Nephron (organoid): ENCODE measurements around the gene RAX2.

ENCODE experiments used
- H3K27ac Mint-ChIP-seq, 3 experiments: 2 replicates each; pipeline ENCODE4 v1.8.0; 2020; ENCODE audit warnings: mixed read lengths in 3 of 3, mild to moderate bottlenecking in 2 of 3, moderate library complexity in 1 of 3
- H3K27me3 Mint-ChIP-seq: 2 replicates; pipeline ENCODE4 v1.8.0; 2021; ENCODE audit warnings: low read depth, mild to moderate bottlenecking, moderate library complexity, mixed read lengths
- H3K36me3 Mint-ChIP-seq: 2 replicates; pipeline ENCODE4 v1.8.0; 2020; ENCODE audit warnings: low read depth, mixed read lengths
- H3K4me1 Mint-ChIP-seq: 2 replicates; pipeline ENCODE4 v1.8.0; 2020; ENCODE audit warnings: mixed read lengths
- H3K4me3 Mint-ChIP-seq, 3 experiments: 2 replicates each; pipeline ENCODE4 v1.8.0; 2020; ENCODE audit warnings: mild to moderate bottlenecking in 3 of 3, mixed read lengths in 3 of 3, moderate library complexity in 2 of 3
- H3K9me3 Mint-ChIP-seq: 2 replicates; pipeline ENCODE4 v1.8.0; 2020; ENCODE audit warnings: mixed read lengths
- TF ChIP-seq, protein P1 (sequence below), 3 experiments: fragments of 200-600 bp; sonication (generic); IDR thresholded peaks; one replicate each; pipeline ENCODE4 v1.5.0; 2021; ENCODE audit warnings: antibody characterized with exemption in 3 of 3; ENCODE audit not compliant: unreplicated experiment in 3 of 3

RAX2 gene

DNA sequence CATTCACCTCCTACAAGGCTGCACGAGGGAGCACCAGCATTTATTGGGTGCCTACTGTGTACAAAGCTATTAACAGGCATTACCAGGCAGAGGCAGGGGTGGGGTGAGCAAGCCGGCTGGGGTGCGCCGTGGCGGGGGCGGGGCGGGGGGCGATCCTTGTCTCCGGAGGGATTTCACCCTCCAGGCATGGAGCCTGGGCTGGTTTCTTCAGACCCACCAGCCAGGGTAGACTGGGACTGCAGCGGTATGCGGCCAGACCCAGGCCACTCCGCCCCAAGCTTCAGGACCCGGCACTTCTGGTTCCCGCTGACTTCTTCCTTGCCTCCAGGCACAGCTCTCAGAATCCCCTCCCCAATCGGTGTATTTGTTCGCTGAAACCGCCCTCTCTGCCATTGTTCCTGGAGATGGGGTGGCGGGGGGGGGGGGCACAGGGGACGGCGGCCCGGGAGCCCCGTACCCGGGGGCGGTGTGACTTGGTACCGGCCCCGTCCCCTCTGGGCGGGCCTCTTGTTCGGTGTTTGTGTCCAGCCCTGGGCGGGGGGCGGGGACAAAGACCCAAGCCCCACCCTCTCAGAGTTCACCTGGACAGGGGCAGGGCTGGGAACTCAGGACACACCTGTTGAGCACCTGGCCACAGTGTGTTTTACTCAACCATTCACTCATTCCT is 49.5 kb downstream of the RAX2 start:
- no peaks in the 10 kb centered on the region for H3K36me3 Mint-ChIP-seq
- no peak overlapping the region for H3K27ac Mint-ChIP-seq
- H3K27me3 Mint-ChIP-seq: peaks cover 75% of the 10 kb centered on the region
- no peaks in the 10 kb centered on the region for H3K4me1 Mint-ChIP-seq
- H3K4me3 Mint-ChIP-seq: peak overlapping the region in 2 of 3 experiments; percentile 36 to 70
- H3K9me3 Mint-ChIP-seq: no peaks in the 10 kb centered on the region
- TF ChIP-seq, protein P1, sequence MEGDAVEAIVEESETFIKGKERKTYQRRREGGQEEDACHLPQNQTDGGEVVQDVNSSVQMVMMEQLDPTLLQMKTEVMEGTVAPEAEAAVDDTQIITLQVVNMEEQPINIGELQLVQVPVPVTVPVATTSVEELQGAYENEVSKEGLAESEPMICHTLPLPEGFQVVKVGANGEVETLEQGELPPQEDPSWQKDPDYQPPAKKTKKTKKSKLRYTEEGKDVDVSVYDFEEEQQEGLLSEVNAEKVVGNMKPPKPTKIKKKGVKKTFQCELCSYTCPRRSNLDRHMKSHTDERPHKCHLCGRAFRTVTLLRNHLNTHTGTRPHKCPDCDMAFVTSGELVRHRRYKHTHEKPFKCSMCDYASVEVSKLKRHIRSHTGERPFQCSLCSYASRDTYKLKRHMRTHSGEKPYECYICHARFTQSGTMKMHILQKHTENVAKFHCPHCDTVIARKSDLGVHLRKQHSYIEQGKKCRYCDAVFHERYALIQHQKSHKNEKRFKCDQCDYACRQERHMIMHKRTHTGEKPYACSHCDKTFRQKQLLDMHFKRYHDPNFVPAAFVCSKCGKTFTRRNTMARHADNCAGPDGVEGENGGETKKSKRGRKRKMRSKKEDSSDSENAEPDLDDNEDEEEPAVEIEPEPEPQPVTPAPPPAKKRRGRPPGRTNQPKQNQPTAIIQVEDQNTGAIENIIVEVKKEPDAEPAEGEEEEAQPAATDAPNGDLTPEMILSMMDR (IDR thresholded peaks at IDR 0.05; ENCODE audit: unreplicated experiment in 3 of 3): no peak

- H3K4me1 Mint-ChIP-seq: no peaks in the 10 kb centered on the region
- H3K4me3 Mint-ChIP-seq: peak overlapping the region; percentile 29 to 70 (median 36)
- TF ChIP-seq, protein P1 (IDR thresholded peaks at IDR 0.05; ENCODE audit: unreplicated experiment in 3 of 3): no peak
- peaks cover 75% of the 10 kb centered on the region for H3K27me3 Mint-ChIP-seq
- no peak overlapping the region for H3K27ac Mint-ChIP-seq
- no peaks in the 10 kb centered on the region for H3K9me3 Mint-ChIP-seq
- H3K36me3 Mint-ChIP-seq: no peaks in the 10 kb centered on the region
Observed at GRCh38 chr19:3721887-3722442, 50.1 kb downstream of the RAX2 start.

GRCh38 chr19:3721131-3721886 is 50.7 kb downstream of the RAX2 start:
- peaks cover 75% of the 10 kb centered on the region for H3K27me3 Mint-ChIP-seq
- peak overlapping the region in 2 of 3 experiments; percentile 70 to 71 for H3K4me3 Mint-ChIP-seq
- H3K36me3 Mint-ChIP-seq: no peaks in the 10 kb centered on the region
- H3K9me3 Mint-ChIP-seq: no peaks in the 10 kb centered on the region
- no peak overlapping the region for H3K27ac Mint-ChIP-seq
- TF ChIP-seq, protein P1 (IDR thresholded peaks at IDR 0.05; ENCODE audit: unreplicated experiment in 3 of 3): no peak
- no peaks in the 10 kb centered on the region for H3K4me1 Mint-ChIP-seq

- Mint-ChIP-seq H3K9me3 (no peaks in the 10 kb centered on the region), H3K4me1 (no peaks in the 10 kb centered on the region)
Observed at GRCh38 chr19:3720349-3720917, 51.6 kb downstream of the RAX2 start.

DNA sequence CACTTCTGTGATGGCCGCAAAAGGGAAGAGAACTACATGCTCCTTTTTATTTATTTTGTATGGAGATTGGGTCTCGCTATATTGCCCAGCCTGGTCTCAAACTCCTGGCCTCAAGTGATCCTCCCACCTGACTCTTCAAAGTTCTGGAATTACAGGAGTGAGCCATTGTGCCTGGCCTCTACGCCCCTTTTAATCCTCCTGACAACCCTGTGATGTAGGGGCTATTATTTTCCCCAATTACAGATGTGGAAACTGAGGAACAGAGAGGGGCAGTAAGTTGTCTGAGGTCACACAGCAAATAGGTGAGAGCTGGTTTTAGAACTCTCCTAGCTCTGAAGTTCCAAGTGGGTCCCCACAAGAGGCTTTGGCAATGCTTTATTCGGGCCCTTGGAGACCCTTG is 52.2 kb downstream of the RAX2 start:
- Mint-ChIP-seq H3K27me3 (peaks cover 62% of the 10 kb centered on the region), H3K27ac (no peak overlapping the region), H3K9me3 (no peaks in the 10 kb centered on the region), H3K4me3 (no peak overlapping the region), H3K36me3 (no peaks in the 10 kb centered on the region), H3K4me1 (no peaks in the 10 kb centered on the region)
- TF ChIP-seq, protein P1 (IDR thresholded peaks at IDR 0.05; ENCODE audit: unreplicated experiment in 3 of 3): no peak

More at GRCh38 chr19:3720349-3720917, 51.6 kb downstream of the RAX2 start:
- Mint-ChIP-seq H3K27me3 (peaks cover 67% of the 10 kb centered on the region), H3K27ac (no peak overlapping the region), H3K36me3 (no peaks in the 10 kb centered on the region), H3K4me3 (no peak overlapping the region)
- TF ChIP-seq, protein P1 (IDR thresholded peaks at IDR 0.05; ENCODE audit: unreplicated experiment in 3 of 3): no peak
